Hepatic stellate cell (primary cell): ENCODE results near the gene FAM221B.

ENCODE experiments used
- DNase-seq: peaks from one replicate; pipeline ENCODE4 v3.0.0; 2011; ENCODE audit warnings: low spot score

Gene FAM221B

GRCh38 chr9:35845824-35846771 lies 17.6 kb upstream of the FAM221B start:
- no peak for DNase-seq

- DNase-seq = peak; percentile 86
Measured at GRCh38 chr9:35844628-35845270, 16.2 kb upstream of the FAM221B start.

GRCh38 chr9:35842795-35843194 lies 14.3 kb upstream of the FAM221B start:
- DNase-seq = no peak

- DNase-seq = no peak
Measured at GRCh38 chr9:35842020-35842745, 13.7 kb upstream of the FAM221B start.

- DNase-seq = no peak
Measured at GRCh38 chr9:35841645-35841900, 13.0 kb upstream of the FAM221B start.

- no peak for DNase-seq
Measured at GRCh38 chr9:35840881-35841644, 12.5 kb upstream of the FAM221B start.

GRCh38 chr9:35839926-35840325 lies 11.4 kb upstream of the FAM221B start:
- no peak for DNase-seq

GRCh38 chr9:35836595-35836994 lies 8.1 kb upstream of the FAM221B start:
- no peak for DNase-seq

- no peak for DNase-seq
Measured at GRCh38 chr9:35835766-35836165, 7.2 kb upstream of the FAM221B start.

- DNase-seq = no peak
Measured at GRCh38 chr9:35835216-35835632, 6.7 kb upstream of the FAM221B start.

GRCh38 chr9:35834260-35835215 lies 6.0 kb upstream of the FAM221B start:
- DNase-seq = no peak

GRCh38 chr9:35832814-35833213 lies 4.3 kb upstream of the FAM221B start:
- no peak for DNase-seq

- DNase-seq = no peak
Measured at GRCh38 chr9:35831040-35831439, 2.5 kb upstream of the FAM221B start.

GRCh38 chr9:35829764-35830096 lies 1.2 kb upstream of the FAM221B start:
- DNase-seq = no peak

GRCh38 chr9:35829084-35829763 lies 692 bp upstream of the FAM221B start, which contains the start of gene TMEM8B:
TSS of gene TMEM8B (plus strand) at chr9:35829228. CDS start at chr9:35829448, 220 bp downstream.
- DNase-seq = peak; percentile 98

- peak; percentile 31 for DNase-seq
Measured at GRCh38 chr9:35827486-35827885, 1.0 kb downstream of the FAM221B start.

- peak; percentile 55 for DNase-seq
Measured at GRCh38 chr9:35826071-35826701, 2.3 kb downstream of the FAM221B start.

GRCh38 chr9:35822926-35823325 lies 5.6 kb downstream of the FAM221B start:
- DNase-seq = no peak

GRCh38 chr9:35820076-35820475 lies 8.5 kb downstream of the FAM221B start:
- peak; percentile 65 for DNase-seq

- no peak for DNase-seq
Measured at GRCh38 chr9:35818341-35818740, 10.2 kb downstream of the FAM221B start.
